Esophagus (tissue), 2 donors: ENCODE results near the gene HINT1. TPM values are rescaled to one million over a fixed set of nuclear protein-coding genes. Genes with fewer than 3 reads are reported as not detected.
"Not testable (repeated sequence)": the region's sequence is repeated elsewhere in the genome, so short reads cannot be mapped to it uniquely, and the experiment has no call there.

Experiments used
- H3K27ac ChIP-seq, 2 donors: one replicate each; pipeline ENCODE4 v1.5.1; 2013; ENCODE audit warnings: low read depth in 2 of 2, mild to moderate bottlenecking in 2 of 2, inconsistent platforms in 1 of 2, low read length in 1 of 2, moderate library complexity in 1 of 2
- H3K27me3 ChIP-seq, 2 donors: one replicate each; pipeline ENCODE4 v1.6.1; 2013; ENCODE audit warnings: low read length in 2 of 2, control low read depth in 1 of 2, mild to moderate bottlenecking in 1 of 2; ENCODE audit not compliant: insufficient read depth in 2 of 2, control insufficient read depth in 1 of 2
- H3K36me3 ChIP-seq, 2 donors: one replicate each; pipeline ENCODE4 v1.6.1; 2013; ENCODE audit warnings: low read length in 1 of 2; ENCODE audit not compliant: control insufficient read depth in 2 of 2, insufficient read depth in 2 of 2
- H3K4me1 ChIP-seq, 2 donors: one replicate each; pipeline ENCODE4 v1.6.1; 2013; ENCODE audit warnings: low read length in 1 of 2; ENCODE audit not compliant: control insufficient read depth in 2 of 2, insufficient read depth in 2 of 2
- H3K4me3 ChIP-seq, 2 donors: one replicate each; pipeline ENCODE4 v1.5.1; 2013; ENCODE audit warnings: low read length in 2 of 2, mild to moderate bottlenecking in 2 of 2, low read depth in 1 of 2, moderate library complexity in 1 of 2
- H3K9me3 ChIP-seq, 2 donors: one replicate each; pipeline ENCODE4 v1.6.1; 2013; ENCODE audit warnings: mild to moderate bottlenecking in 2 of 2, low read depth in 1 of 2, low read length in 1 of 2, moderate library complexity in 1 of 2; ENCODE audit not compliant: control insufficient read depth in 2 of 2, insufficient read depth in 1 of 2
- WGBS, 2 donors: extraction: QIAGEN DNeasy Blood & Tissue Kit; methylation state at CpG; one replicate each; pipeline ENCODE4 v1.1.7; 2013; 5-methylcytosine and 5-hydroxymethylcytosine counted together
- polyA plus RNA-seq, 2 donors: library from polyadenylated mRNA; stranded (reverse); fragments of 200-250 nt; gene quantifications; one replicate each; pipeline ENCODE4 v1.2.3, GENCODE V29; 2013
- donor health status: healthy with polysubstance abuse.
- donor health status: Bipolar disorder and iron deficiency.

Gene HINT1
- polyA plus RNA-seq, 2 donors = 130 to 299 TPM

- no peak overlapping the region for H3K27ac ChIP-seq
- no peaks in the 10 kb centered on the region for H3K9me3 ChIP-seq
- H3K4me3 ChIP-seq = no peak overlapping the region
- H3K36me3 ChIP-seq = no peaks in the 10 kb centered on the region
- 69 to 81% methylated on average over 2 of the region's 2 CpGs for WGBS, 2 donors
- no peaks in the 10 kb centered on the region for H3K4me1 ChIP-seq
- H3K27me3 ChIP-seq = no peaks in the 10 kb centered on the region
Measured at GRCh38 chr5:131204964-131205363, 39.9 kb upstream of the HINT1 start.

- Histone ChIP-seq H3K27me3 (no peaks in the 10 kb centered on the region), H3K4me3 (no peak overlapping the region), H3K27ac (no peak overlapping the region), H3K36me3 (no peaks in the 10 kb centered on the region), H3K9me3 (no peaks in the 10 kb centered on the region), H3K4me1 (no peaks in the 10 kb centered on the region)
- 96% methylated on average over 3 of the region's 3 CpGs for WGBS, 2 donors
Measured at GRCh38 chr5:131200560-131200959, 35.5 kb upstream of the HINT1 start.

- Histone ChIP-seq H3K4me1 (no peaks in the 10 kb centered on the region), H3K36me3 (no peaks in the 10 kb centered on the region), H3K9me3 (no peaks in the 10 kb centered on the region), H3K4me3 (no peak overlapping the region), H3K27ac (no peak overlapping the region), H3K27me3 (no peaks in the 10 kb centered on the region)
- WGBS, 2 donors = 90 to 94% methylated on average over 5 of the region's 5 CpGs
Measured at GRCh38 chr5:131198625-131199024, 33.6 kb upstream of the HINT1 start.

- H3K4me3 ChIP-seq = no peak overlapping the region
- no peaks in the 10 kb centered on the region for H3K27me3 ChIP-seq
- H3K27ac ChIP-seq = no peak overlapping the region
- H3K9me3 ChIP-seq = no peaks in the 10 kb centered on the region
- no peaks in the 10 kb centered on the region for H3K4me1 ChIP-seq
- WGBS, 2 donors = 85 to 91% methylated on average over 4 of the region's 4 CpGs
- H3K36me3 ChIP-seq = no peaks in the 10 kb centered on the region
Measured at GRCh38 chr5:131196331-131196730, 31.3 kb upstream of the HINT1 start.

- Histone ChIP-seq H3K4me3 (no peak overlapping the region), H3K27ac (no peak overlapping the region), H3K36me3 (no peaks in the 10 kb centered on the region), H3K9me3 (no peaks in the 10 kb centered on the region), H3K4me1 (no peaks in the 10 kb centered on the region), H3K27me3 (no peaks in the 10 kb centered on the region)
Measured at GRCh38 chr5:131195696-131196095, 30.6 kb upstream of the HINT1 start.

- H3K4me3 ChIP-seq = no peak overlapping the region
- H3K27ac ChIP-seq = no peak overlapping the region
- WGBS, 2 donors = 80 to 86% methylated on average over 5 of the region's 5 CpGs
- no peaks in the 10 kb centered on the region for H3K27me3 ChIP-seq
- H3K9me3 ChIP-seq = no peaks in the 10 kb centered on the region
- no peaks in the 10 kb centered on the region for H3K4me1 ChIP-seq
- no peaks in the 10 kb centered on the region for H3K36me3 ChIP-seq
Measured at GRCh38 chr5:131194725-131195124, 29.7 kb upstream of the HINT1 start.

- not testable (repeated sequence) for H3K27me3 ChIP-seq, H3K4me3 ChIP-seq, H3K27ac ChIP-seq, H3K9me3 ChIP-seq, H3K4me1 ChIP-seq, H3K36me3 ChIP-seq
- WGBS, 2 donors = 91 to 93% methylated on average over 7 of the region's 7 CpGs
Measured at GRCh38 chr5:131193897-131194296, 28.8 kb upstream of the HINT1 start.

GRCh38 chr5:131193106-131193505, 28.1 kb upstream of the HINT1 start:
- Histone ChIP-seq H3K4me1 (no peaks in the 10 kb centered on the region), H3K4me3 (no peak overlapping the region), H3K27me3 (no peaks in the 10 kb centered on the region), H3K9me3 (no peaks in the 10 kb centered on the region), H3K27ac (no peak overlapping the region), H3K36me3 (no peaks in the 10 kb centered on the region)
- WGBS, 2 donors = 47 to 59% methylated on average over 2 of the region's 2 CpGs

GRCh38 chr5:131186561-131187256, 21.7 kb upstream of the HINT1 start:
- H3K4me3 ChIP-seq = no peak overlapping the region
- no peaks in the 10 kb centered on the region for H3K27me3 ChIP-seq
- H3K27ac ChIP-seq = no peak overlapping the region
- no peaks in the 10 kb centered on the region for H3K4me1 ChIP-seq
- no peaks in the 10 kb centered on the region for H3K9me3 ChIP-seq
- 79 to 81% methylated on average over 3 of the region's 3 CpGs for WGBS, 2 donors
- no peaks in the 10 kb centered on the region for H3K36me3 ChIP-seq

GRCh38 chr5:131185523-131186104, 20.6 kb upstream of the HINT1 start:
- Histone ChIP-seq H3K36me3 (no peaks in the 10 kb centered on the region), H3K4me3 (no peak overlapping the region), H3K27ac (no peak overlapping the region)

More at GRCh38 chr5:131185523-131186104, 20.6 kb upstream of the HINT1 start:
- H3K27me3 ChIP-seq = no peaks in the 10 kb centered on the region
- H3K9me3 ChIP-seq = no peaks in the 10 kb centered on the region
- H3K4me1 ChIP-seq = no peaks in the 10 kb centered on the region
